ENCODE data around the gene MAPK8IP2.
"Not testable (repeated sequence)": the region's sequence is repeated elsewhere in the genome, so short reads cannot be mapped to it uniquely, and the experiment has no call there.

The MAPK8IP2 gene

DNA sequence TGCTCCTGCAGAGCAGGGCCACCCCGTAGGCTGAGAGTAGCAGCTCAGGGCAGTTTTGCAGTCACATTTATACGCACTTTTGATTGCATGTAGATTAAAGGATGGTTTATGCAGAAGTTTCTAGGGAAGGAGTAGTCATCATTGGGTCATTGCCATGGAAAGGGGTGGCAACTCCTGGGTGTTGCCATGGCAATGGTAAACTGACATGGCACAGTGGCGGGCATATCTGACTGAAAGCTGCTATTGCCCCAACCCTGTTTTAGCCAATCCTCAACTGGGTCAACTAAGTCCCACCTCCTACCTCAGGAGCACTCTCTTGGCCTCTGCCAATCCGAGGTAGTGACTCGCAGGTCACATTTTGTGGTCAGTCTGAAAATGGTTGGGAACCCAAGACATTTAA is 29.8 kb downstream of the MAPK8IP2 start:
- H3K27me3 ChIP-seq (ENCODE audit: insufficient read depth, low read length, poor library complexity): no peaks in the 10 kb centered on the region
- peaks cover 24% of the 10 kb centered on the region for H3K4me1 ChIP-seq (ENCODE audit: insufficient read depth, low read length)
- H4K20me1 ChIP-seq (ENCODE audit: insufficient read depth, low read length): no peaks in the 10 kb centered on the region
- no peak for ATAC-seq (ENCODE audit: insufficient read depth, low read depth)
- no peak overlapping the region for H3K4me3 ChIP-seq (ENCODE audit: low read depth in 1 of 2, low read length in 2 of 2)
- no peak overlapping the region for H2AFZ ChIP-seq (ENCODE audit: low read depth, low read length)
- H3K79me2 ChIP-seq (ENCODE audit: insufficient read depth, low read length): peaks cover 22% of the 10 kb centered on the region
- H3K9ac ChIP-seq (ENCODE audit: low read depth, low read length): no peak overlapping the region
- H3K4me2 ChIP-seq (ENCODE audit: insufficient read depth, low read length): no peak overlapping the region
- H3K9me3 ChIP-seq (ENCODE audit: insufficient read depth, low read length, severe bottlenecking): no peaks in the 10 kb centered on the region
- DNase-seq: no peak
- H3K36me3 ChIP-seq (ENCODE audit: insufficient read depth, low read length): peaks cover 14% of the 10 kb centered on the region
- TF ChIP-seq, protein P1, sequence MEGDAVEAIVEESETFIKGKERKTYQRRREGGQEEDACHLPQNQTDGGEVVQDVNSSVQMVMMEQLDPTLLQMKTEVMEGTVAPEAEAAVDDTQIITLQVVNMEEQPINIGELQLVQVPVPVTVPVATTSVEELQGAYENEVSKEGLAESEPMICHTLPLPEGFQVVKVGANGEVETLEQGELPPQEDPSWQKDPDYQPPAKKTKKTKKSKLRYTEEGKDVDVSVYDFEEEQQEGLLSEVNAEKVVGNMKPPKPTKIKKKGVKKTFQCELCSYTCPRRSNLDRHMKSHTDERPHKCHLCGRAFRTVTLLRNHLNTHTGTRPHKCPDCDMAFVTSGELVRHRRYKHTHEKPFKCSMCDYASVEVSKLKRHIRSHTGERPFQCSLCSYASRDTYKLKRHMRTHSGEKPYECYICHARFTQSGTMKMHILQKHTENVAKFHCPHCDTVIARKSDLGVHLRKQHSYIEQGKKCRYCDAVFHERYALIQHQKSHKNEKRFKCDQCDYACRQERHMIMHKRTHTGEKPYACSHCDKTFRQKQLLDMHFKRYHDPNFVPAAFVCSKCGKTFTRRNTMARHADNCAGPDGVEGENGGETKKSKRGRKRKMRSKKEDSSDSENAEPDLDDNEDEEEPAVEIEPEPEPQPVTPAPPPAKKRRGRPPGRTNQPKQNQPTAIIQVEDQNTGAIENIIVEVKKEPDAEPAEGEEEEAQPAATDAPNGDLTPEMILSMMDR (IDR thresholded peaks at IDR 0.05; ENCODE audit: borderline replicate concordance, extremely low read depth, low read length, poor library complexity, severe bottlenecking): no peak
- TF ChIP-seq EZH2 (IDR thresholded peaks at IDR 0.05; ENCODE audit: borderline replicate concordance, low read depth, low read length, severe bottlenecking): no peak
- no peak overlapping the region for H3K27ac ChIP-seq (ENCODE audit: low read length)

DNA sequence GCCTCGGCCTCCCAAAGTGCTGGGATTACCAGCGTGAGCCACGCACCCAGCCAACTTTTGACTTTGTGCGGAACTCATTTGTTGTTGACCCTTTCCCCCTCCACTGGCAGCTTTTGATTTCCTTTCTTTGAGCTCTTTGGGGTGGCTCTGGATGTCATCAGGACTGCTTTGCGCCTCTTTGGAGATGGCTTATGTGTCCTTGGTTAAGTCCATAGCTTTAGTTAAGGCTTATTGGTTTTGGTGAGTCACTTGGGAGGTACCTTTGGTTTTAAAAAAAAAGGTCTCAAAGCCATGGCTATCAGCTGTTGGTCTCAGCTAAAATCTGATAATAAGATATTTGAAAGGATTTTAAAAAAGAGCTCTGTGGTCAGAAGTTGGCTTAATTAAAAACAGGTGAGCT is 32.5 kb downstream of the MAPK8IP2 start:
- H3K4me3 ChIP-seq (ENCODE audit: low read depth in 1 of 2, low read length in 2 of 2): no peak overlapping the region
- DNase-seq (no peak), ATAC-seq (ENCODE audit: insufficient read depth, low read depth) (no peak)
- H2AFZ ChIP-seq (ENCODE audit: low read depth, low read length): no peak overlapping the region
- TF ChIP-seq, protein P1 (IDR thresholded peaks at IDR 0.05; ENCODE audit: borderline replicate concordance, extremely low read depth, low read length, poor library complexity, severe bottlenecking): no peak
- no peak for TF ChIP-seq EZH2 (IDR thresholded peaks at IDR 0.05; ENCODE audit: borderline replicate concordance, low read depth, low read length, severe bottlenecking)
- no peaks in the 10 kb centered on the region for H3K9me3 ChIP-seq (ENCODE audit: insufficient read depth, low read length, severe bottlenecking)
- H3K9ac ChIP-seq (ENCODE audit: low read depth, low read length): no peak overlapping the region
- H3K27ac ChIP-seq (ENCODE audit: low read length): no peak overlapping the region
- H3K4me1 ChIP-seq (ENCODE audit: insufficient read depth, low read length): peaks cover 8% of the 10 kb centered on the region
- no peaks in the 10 kb centered on the region for H3K27me3 ChIP-seq (ENCODE audit: insufficient read depth, low read length, poor library complexity)
- no peaks in the 10 kb centered on the region for H4K20me1 ChIP-seq (ENCODE audit: insufficient read depth, low read length)
- H3K4me2 ChIP-seq (ENCODE audit: insufficient read depth, low read length): no peak overlapping the region
- peaks cover 6% of the 10 kb centered on the region for H3K79me2 ChIP-seq (ENCODE audit: insufficient read depth, low read length)
- no peaks in the 10 kb centered on the region for H3K36me3 ChIP-seq (ENCODE audit: insufficient read depth, low read length)

GRCh38 chr22:50633771-50634170 is 33.2 kb downstream of the MAPK8IP2 start:
- no peak for ATAC-seq (ENCODE audit: insufficient read depth, low read depth)
- TF ChIP-seq EZH2 (IDR thresholded peaks at IDR 0.05; ENCODE audit: borderline replicate concordance, low read depth, low read length, severe bottlenecking): no peak
- TF ChIP-seq, protein P1 (IDR thresholded peaks at IDR 0.05; ENCODE audit: borderline replicate concordance, extremely low read depth, low read length, poor library complexity, severe bottlenecking): no peak

DNA sequence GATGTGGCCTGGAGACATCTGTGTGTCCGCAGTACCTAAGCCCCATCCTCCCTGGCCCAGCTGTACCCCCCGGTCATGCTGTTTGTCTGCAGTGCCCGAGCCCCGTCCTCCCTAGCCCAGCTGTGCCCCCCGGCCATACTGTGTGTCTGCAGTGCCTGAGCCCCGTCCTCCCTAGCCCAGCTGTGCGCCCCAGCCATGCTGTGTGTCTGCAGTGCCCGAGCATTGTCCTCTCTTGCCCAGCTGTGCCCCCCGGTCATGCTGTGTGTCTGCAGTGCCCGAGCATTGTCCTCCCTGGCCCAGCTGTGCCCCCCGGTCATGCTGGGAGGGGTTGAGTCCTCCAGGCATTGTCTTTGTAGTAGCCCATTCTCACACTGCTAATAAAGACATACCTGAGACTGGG is 35.0 kb downstream of the MAPK8IP2 start:
- no peak for TF ChIP-seq EZH2 (IDR thresholded peaks at IDR 0.05; ENCODE audit: borderline replicate concordance, low read depth, low read length, severe bottlenecking)
- TF ChIP-seq, protein P1 (IDR thresholded peaks at IDR 0.05; ENCODE audit: borderline replicate concordance, extremely low read depth, low read length, poor library complexity, severe bottlenecking): no peak
- Histone ChIP-seq H2AFZ (ENCODE audit: low read depth, low read length) (no peak overlapping the region), H3K79me2 (ENCODE audit: insufficient read depth, low read length) (no peaks in the 10 kb centered on the region), H3K27me3 (ENCODE audit: insufficient read depth, low read length, poor library complexity) (no peaks in the 10 kb centered on the region), H3K4me2 (ENCODE audit: insufficient read depth, low read length) (no peak overlapping the region), H3K36me3 (ENCODE audit: insufficient read depth, low read length) (no peaks in the 10 kb centered on the region), H3K4me3 (ENCODE audit: low read depth in 1 of 2, low read length in 2 of 2) (no peak overlapping the region), H3K4me1 (ENCODE audit: insufficient read depth, low read length) (no peaks in the 10 kb centered on the region), H4K20me1 (ENCODE audit: insufficient read depth, low read length) (no peaks in the 10 kb centered on the region), H3K27ac (ENCODE audit: low read length) (no peak overlapping the region), H3K9ac (ENCODE audit: low read depth, low read length) (no peak overlapping the region), H3K9me3 (ENCODE audit: insufficient read depth, low read length, severe bottlenecking) (no peaks in the 10 kb centered on the region)
- DNase-seq: no peak
- ATAC-seq (ENCODE audit: insufficient read depth, low read depth): no peak

More at GRCh38 chr22:50633771-50634170, 33.2 kb downstream of the MAPK8IP2 start:
- H3K9me3 ChIP-seq (ENCODE audit: insufficient read depth, low read length, severe bottlenecking): no peaks in the 10 kb centered on the region
- H3K4me3 ChIP-seq (ENCODE audit: low read depth in 1 of 2, low read length in 2 of 2): no peak overlapping the region
- no peak overlapping the region for H3K4me2 ChIP-seq (ENCODE audit: insufficient read depth, low read length)
- H4K20me1 ChIP-seq (ENCODE audit: insufficient read depth, low read length): no peaks in the 10 kb centered on the region
- no peak overlapping the region for H3K9ac ChIP-seq (ENCODE audit: low read depth, low read length)
- peaks cover 4% of the 10 kb centered on the region for H3K4me1 ChIP-seq (ENCODE audit: insufficient read depth, low read length)
- H3K36me3 ChIP-seq (ENCODE audit: insufficient read depth, low read length): no peaks in the 10 kb centered on the region
- DNase-seq: no peak
- no peak overlapping the region for H2AFZ ChIP-seq (ENCODE audit: low read depth, low read length)
- H3K27ac ChIP-seq (ENCODE audit: low read length): no peak overlapping the region
- H3K27me3 ChIP-seq (ENCODE audit: insufficient read depth, low read length, poor library complexity): no peaks in the 10 kb centered on the region
- no peaks in the 10 kb centered on the region for H3K79me2 ChIP-seq (ENCODE audit: insufficient read depth, low read length)

DNA sequence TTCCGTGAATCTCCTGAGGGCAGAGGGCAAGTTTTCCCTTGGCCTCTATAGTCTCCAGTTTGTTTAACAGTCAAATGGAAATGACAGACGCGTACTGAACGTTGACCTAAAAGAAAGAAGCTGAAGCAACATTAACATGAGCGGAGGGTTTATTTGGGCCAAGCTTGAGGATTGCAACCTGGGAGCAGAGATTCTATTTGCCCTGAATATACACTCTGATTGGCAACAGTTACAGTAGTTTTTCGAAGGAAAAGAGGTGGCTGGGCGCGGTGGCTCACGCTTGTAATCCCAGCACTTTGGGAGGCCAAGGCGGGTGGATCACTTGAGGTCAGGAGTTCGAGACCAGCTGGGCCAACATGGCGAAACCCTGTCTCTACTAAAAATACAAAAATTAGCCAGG is 39.7 kb downstream of the MAPK8IP2 start:
- not testable (repeated sequence) for ATAC-seq (ENCODE audit: insufficient read depth, low read depth); H3K9ac ChIP-seq (ENCODE audit: low read depth, low read length); H3K4me3 ChIP-seq (ENCODE audit: low read depth in 1 of 2, low read length in 2 of 2); H3K36me3 ChIP-seq (ENCODE audit: insufficient read depth, low read length); H3K4me2 ChIP-seq (ENCODE audit: insufficient read depth, low read length); H4K20me1 ChIP-seq (ENCODE audit: insufficient read depth, low read length); H3K79me2 ChIP-seq (ENCODE audit: insufficient read depth, low read length); DNase-seq; H3K9me3 ChIP-seq (ENCODE audit: insufficient read depth, low read length, severe bottlenecking); H3K4me1 ChIP-seq (ENCODE audit: insufficient read depth, low read length); H2AFZ ChIP-seq (ENCODE audit: low read depth, low read length); H3K27ac ChIP-seq (ENCODE audit: low read length)
- peaks cover 19% of the 10 kb centered on the region for H3K27me3 ChIP-seq (ENCODE audit: insufficient read depth, low read length, poor library complexity)

Data from DND-41 (cell line).